Measurements from ENCODE around the gene PARP9. TPM values are rescaled to one million over a fixed set of nuclear protein-coding genes. Genes with fewer than 3 reads are reported as not detected.
"Not testable (repeated sequence)": the region's sequence is repeated elsewhere in the genome, so short reads cannot be mapped to it uniquely, and the experiment has no call there.

PARP9 gene
- total RNA-seq, 1 donor from 2014 or later, result 152 TPM

DNA sequence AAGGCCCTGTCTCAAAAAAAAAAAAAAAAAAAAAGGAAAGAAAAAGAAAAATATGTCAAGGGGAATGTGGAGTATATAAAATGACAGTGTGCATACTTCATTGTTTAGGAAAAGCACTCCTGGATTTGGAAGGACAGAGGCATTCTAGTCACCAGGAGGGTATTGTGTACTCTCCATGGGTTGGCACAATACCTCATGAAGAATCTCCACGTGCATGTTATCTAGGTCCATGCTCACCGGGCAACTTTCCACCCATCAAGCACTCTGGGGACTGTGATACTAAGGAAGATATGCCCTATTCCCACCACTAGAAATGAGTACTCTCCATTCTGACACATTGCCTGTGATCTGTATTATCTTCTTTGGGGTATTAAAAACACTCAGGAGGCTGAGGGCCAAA lies 33.9 kb downstream of the PARP9 start:
- intact Hi-C loops (cut with micrococcal nuclease), result loop anchor here (5.0 kb wide), 1 partner anchor 73 kb away; no protein-coding TSS in a partner anchor

DNA sequence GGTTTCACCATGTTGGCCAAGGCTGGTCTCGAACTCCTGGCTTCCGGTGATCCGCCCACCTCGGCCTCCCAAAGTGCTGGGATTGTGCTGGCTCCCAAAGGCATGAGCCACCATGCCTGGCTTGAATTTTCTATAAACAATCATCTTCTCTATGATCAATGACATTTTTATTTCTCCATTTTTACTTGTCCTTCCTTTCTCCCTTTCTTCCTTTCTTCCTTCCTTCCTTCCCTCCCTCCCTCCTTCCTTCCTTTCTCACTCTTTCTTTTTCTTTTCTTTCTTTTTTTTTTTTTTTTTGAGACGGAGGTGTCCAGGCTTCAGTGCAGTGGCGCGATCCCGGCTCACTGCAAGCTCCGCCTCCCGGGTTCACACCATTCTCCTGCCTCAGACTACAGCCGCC lies 40.8 kb downstream of the PARP9 start:
- intact Hi-C loops (cut with micrococcal nuclease), result no loop called here

DNA sequence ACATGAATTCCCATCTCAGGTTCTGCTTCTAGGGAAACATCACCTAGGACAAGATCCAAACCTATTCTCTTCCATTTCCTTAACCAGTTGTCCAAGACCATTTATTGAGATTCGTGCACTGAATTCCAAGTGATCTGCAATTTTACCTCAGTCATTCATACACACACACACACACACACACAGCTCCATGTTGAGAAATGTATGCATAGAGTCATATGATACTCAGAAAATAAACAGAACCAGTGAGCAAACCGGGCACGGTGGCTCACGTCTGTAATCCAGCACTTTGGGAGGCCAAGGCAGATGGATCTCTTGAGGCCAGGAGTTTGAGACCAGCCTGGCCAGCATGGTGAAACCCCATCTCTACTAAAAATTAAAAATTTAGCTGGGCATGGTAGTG lies 43.2 kb downstream of the PARP9 start:
- intact Hi-C loops (cut with micrococcal nuclease), result no loop called here

- intact Hi-C loops (cut with micrococcal nuclease), result loop anchor here (10.0 kb wide), 2 partner anchors 685 to 1925 kb away; partner anchors contain the start of genes EAF2, IQCB1 and NDUFB4
Measured at GRCh38 chr3:122519693-122520092, 44.4 kb downstream of the PARP9 start.

- intact Hi-C loops (cut with micrococcal nuclease), result loop anchor here (10.0 kb wide), 2 partner anchors 682 to 1922 kb away; partner anchors contain the start of genes EAF2, IQCB1 and NDUFB4
Measured at GRCh38 chr3:122516846-122517360, 47.2 kb downstream of the PARP9 start.

DNA sequence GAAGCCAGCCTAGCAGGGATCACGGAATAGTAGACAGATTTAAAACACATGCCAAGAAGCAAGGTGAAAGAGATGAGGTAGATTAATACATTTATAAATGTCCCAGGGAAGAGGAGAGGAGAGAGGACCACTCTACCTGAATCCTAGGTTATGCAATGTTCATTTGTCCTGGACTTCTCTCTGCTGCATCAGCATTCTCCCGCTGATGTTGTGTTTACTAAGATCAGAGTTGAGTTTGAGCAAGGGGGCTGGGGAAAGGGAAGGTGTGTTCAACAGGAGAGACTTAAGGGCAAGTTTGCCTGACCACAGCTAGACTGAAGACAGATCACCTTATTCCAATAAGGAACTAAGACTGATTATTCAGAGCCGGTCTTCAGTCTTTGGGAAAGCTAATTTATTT lies 48.2 kb downstream of the PARP9 start:
- intact Hi-C loops (cut with micrococcal nuclease), result loop anchor here (1.0 to 10.0 kb wide), 10 partner anchors 17 to 1921 kb away; partner anchors contain the start of genes EAF2, HACD2, HCLS1 and IQCB1

GRCh38 chr3:122515020-122515468 lies 49.1 kb downstream of the PARP9 start:
- intact Hi-C loops (cut with micrococcal nuclease), result loop anchor here (1.0 to 10.0 kb wide), 10 partner anchors 16 to 1920 kb away; partner anchors contain the start of genes EAF2, HACD2, HCLS1 and IQCB1

GRCh38 chr3:122514123-122515019 lies 49.7 kb downstream of the PARP9 start, which contains the start of gene KPNA1:
TSS of gene KPNA1 (minus strand) at chr3:122514939. CDS start at chr3:122496565, 18,374 bp downstream.
- intact Hi-C loops (cut with micrococcal nuclease), result loop anchor here (1.0 to 10.0 kb wide), 17 partner anchors 16 to 1920 kb away; partner anchors contain the start of genes DTX3L, EAF2, FAM162A and GOLGB1

- intact Hi-C loops (cut with micrococcal nuclease), result loop anchor here (1.0 to 10.0 kb wide), 13 partner anchors 15 to 1919 kb away; partner anchors contain the start of genes DTX3L, EAF2, FAM162A and GOLGB1
Measured at GRCh38 chr3:122513386-122514122, 50.5 kb downstream of the PARP9 start.

DNA sequence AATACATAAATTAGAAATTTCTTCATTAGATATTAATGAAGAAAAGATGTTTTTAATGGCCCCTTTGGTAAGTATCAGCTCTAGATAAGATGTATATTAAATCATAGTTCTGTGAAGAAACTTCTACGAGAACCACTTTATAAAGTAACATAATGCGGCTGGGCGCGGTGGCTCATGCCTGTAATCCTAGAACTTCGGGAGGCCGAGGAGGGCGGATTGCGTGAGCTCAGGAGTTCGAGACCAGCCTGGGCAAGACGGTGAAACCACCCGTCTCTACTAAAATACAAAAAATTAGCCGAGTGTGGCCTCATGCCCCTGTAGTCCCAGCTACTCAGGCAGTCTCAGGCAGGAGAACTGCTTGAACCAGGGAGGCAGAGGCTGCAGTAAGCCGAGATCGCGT lies 51.8 kb downstream of the PARP9 start:
- intact Hi-C loops (cut with micrococcal nuclease), result loop anchor here (10.0 kb wide), 2 partner anchors 677 to 1917 kb away; partner anchors contain the start of genes EAF2, IQCB1 and NDUFB4

- intact Hi-C loops (cut with micrococcal nuclease), result loop anchor here (10.0 kb wide), 2 partner anchors 676 to 1916 kb away; partner anchors contain the start of genes EAF2, IQCB1 and NDUFB4
Measured at GRCh38 chr3:122510878-122511535, 53.1 kb downstream of the PARP9 start.

- intact Hi-C loops (cut with micrococcal nuclease), result not testable (repeated sequence)
Measured at GRCh38 chr3:122508944-122509343, 55.2 kb downstream of the PARP9 start.

DNA sequence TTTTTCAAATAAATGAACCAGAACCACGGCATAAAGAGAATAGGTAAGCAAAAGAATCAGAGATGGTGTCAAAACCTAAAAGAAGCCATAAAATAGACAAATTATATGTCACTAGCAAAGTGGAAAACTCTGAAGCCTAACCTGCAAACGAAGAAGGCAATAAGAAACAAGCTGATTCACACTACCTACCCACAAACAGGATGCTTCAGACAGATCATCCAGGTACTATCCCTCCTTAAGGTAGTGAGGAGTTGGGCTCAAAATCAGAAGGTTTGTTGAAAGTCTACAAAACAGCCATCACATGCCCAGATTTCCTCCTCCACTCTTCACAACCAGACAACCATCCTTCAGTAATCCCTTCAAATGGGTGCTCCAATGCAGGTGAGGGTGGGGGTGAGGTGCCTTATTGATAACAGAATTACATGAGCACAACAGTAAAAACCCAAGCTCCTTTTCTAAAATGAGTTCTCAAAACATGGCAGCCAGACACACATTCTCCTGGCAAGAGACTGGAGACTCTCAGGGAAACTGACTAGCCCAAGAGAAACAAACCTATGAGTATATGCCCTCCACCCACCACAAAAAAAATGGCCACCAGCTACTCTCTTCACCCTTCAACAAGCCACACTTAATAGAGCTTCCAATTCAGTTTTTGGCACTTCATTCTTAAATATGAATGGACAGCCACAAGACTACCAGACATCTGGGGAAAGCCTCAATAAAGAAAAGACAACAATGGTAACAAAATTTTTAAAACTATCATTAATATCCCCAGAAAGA lies 55.8 kb downstream of the PARP9 start:
- intact Hi-C loops (cut with micrococcal nuclease), result no loop called here

DNA sequence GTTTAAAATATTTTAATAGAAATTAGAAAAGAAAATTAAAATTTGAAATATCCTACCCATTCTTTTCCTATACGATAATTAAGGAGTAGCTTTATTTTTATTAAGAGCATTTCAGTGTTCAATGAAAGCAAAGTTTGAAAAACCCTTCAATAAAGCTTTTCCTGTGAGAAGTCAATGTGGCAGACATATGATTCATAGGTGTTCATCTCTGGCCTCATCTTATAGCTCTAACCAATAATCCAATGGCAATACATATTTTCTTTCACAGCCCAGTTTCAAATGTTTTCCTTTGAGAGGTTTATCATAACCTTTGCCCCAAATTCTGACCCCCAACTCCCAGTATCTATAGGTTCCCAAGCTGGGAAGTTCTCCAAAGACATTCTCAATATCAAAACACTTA lies 57.6 kb downstream of the PARP9 start:
- intact Hi-C loops (cut with micrococcal nuclease), result no loop called here

- intact Hi-C loops (cut with micrococcal nuclease), result no loop called here
Measured at GRCh38 chr3:122505676-122506075, 58.4 kb downstream of the PARP9 start.

- intact Hi-C loops (cut with micrococcal nuclease), result no loop called here
Measured at GRCh38 chr3:122502941-122503340, 61.2 kb downstream of the PARP9 start.

DNA sequence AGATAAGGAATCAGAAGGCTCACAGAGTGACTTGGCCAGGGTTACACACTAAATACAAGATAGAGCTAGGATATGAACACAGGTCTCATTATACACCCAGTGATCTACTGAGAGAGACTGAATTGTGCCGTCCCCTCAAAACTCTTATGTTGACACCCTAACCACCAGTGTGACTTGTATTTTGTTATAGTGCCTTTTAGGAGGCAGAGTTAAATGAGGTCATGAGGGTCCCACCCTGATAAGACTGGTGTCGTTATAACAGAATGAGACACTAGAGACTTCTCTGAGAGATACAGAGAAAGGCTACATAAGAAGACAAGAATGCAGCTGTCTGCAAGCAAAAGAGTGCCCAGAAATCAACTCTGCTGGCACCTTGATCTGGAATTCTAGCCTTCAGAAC lies 62.0 kb downstream of the PARP9 start:
- intact Hi-C loops (cut with micrococcal nuclease), result no loop called here

GRCh38 chr3:122500964-122501363 lies 63.1 kb downstream of the PARP9 start:
- intact Hi-C loops (cut with micrococcal nuclease), result not testable (repeated sequence)

DNA sequence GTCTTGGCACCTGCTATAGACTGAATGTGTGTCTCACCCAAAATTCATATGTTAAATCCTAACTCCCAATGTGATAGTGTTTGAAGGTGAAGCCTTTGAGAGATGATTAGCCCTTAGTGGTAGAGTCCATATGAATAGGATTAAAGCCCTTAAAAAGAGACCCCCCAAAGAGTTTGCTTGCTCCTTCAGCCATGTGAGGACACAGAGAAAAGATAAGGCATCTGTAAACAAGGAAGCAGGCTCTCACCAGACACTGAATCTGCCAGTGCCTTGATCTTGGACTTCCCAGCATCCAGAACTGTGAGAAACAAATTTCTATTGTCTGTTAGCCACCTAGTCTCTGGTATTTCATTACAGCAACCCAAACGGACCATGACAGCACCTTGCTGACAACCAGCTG lies 65.9 kb downstream of the PARP9 start:
- intact Hi-C loops (cut with micrococcal nuclease), result loop anchor here (2.0 kb wide), 1 partner anchor 17 kb away; the partner anchor contains the start of gene KPNA1
